ENCODE results near the gene TNPO3.

Gene TNPO3

DNA sequence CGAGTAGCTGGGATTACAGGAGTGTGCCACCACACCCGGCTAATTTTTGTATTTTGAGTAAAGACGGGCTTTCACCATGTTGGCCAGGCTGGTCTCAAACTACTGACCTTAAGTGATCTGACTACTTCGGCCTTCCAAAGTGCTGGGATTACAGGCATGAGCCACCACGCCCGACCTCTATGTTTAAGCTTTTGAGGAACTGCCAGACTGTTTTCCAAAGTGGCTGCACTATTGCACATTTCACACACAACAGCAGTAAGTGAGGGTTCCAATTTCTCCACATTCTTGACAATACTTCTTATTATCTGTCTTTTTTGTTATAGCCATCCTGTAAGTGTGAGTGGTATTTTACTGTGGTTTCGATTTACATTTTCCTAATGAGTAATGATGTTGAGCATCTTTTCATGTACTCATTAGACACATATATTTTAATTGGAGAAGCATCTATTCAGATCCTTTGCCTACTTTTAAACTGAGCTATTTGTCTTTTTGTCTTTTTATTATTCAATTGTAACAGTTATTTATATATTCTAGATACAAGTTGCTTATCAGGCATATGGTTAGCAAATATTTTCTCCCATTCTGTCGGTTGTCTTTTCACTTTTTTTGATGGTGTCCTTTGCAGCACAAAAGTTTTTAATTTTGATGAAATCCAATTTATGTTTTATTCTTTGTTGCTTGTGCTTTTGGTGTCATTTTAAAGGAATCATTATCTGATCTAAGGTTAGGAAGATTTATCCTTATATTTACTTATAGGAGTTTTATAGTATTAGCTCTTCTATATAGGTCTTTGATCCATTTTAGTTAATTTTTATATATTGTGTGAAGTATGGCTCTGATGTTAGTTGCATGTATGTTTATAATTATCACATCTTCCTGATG is 130.0 kb downstream of the TNPO3 start:
- H3K4me3 ChIP-seq (ENCODE audit: control insufficient read depth, low read depth, low read length): no peak overlapping the region
- DNase-seq (ENCODE audit: low read depth): no peak
- TF ChIP-seq, protein P1, sequence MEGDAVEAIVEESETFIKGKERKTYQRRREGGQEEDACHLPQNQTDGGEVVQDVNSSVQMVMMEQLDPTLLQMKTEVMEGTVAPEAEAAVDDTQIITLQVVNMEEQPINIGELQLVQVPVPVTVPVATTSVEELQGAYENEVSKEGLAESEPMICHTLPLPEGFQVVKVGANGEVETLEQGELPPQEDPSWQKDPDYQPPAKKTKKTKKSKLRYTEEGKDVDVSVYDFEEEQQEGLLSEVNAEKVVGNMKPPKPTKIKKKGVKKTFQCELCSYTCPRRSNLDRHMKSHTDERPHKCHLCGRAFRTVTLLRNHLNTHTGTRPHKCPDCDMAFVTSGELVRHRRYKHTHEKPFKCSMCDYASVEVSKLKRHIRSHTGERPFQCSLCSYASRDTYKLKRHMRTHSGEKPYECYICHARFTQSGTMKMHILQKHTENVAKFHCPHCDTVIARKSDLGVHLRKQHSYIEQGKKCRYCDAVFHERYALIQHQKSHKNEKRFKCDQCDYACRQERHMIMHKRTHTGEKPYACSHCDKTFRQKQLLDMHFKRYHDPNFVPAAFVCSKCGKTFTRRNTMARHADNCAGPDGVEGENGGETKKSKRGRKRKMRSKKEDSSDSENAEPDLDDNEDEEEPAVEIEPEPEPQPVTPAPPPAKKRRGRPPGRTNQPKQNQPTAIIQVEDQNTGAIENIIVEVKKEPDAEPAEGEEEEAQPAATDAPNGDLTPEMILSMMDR (IDR thresholded peaks at IDR 0.05; ENCODE audit: control insufficient read depth, insufficient read depth, low read depth, low read length, missing control alignments): no peak

DNA sequence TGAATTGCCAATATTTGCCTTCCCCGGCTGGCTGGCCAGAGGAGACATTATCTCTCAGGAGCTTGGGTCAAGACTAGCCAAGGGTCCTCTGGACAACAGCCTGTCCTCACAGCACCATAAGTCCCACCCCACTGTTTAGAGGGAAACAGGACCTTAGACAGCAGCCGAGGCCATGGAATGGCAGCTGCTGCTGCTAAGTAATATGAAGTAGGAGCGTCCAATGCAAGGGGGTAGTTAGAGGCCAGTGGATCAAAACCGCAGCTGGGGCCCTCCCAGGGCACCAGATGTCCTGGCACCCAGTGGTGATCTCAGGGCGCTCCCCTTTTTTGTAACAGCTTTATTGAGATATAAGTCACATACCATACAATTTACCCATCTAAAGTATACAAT is 131.5 kb downstream of the TNPO3 start:
- no peak for DNase-seq (ENCODE audit: low read depth)
- H3K4me3 ChIP-seq (ENCODE audit: control insufficient read depth, low read depth, low read length): no peak overlapping the region
- TF ChIP-seq, protein P1 (IDR thresholded peaks at IDR 0.05; ENCODE audit: control insufficient read depth, insufficient read depth, low read depth, low read length, missing control alignments): no peak

DNA sequence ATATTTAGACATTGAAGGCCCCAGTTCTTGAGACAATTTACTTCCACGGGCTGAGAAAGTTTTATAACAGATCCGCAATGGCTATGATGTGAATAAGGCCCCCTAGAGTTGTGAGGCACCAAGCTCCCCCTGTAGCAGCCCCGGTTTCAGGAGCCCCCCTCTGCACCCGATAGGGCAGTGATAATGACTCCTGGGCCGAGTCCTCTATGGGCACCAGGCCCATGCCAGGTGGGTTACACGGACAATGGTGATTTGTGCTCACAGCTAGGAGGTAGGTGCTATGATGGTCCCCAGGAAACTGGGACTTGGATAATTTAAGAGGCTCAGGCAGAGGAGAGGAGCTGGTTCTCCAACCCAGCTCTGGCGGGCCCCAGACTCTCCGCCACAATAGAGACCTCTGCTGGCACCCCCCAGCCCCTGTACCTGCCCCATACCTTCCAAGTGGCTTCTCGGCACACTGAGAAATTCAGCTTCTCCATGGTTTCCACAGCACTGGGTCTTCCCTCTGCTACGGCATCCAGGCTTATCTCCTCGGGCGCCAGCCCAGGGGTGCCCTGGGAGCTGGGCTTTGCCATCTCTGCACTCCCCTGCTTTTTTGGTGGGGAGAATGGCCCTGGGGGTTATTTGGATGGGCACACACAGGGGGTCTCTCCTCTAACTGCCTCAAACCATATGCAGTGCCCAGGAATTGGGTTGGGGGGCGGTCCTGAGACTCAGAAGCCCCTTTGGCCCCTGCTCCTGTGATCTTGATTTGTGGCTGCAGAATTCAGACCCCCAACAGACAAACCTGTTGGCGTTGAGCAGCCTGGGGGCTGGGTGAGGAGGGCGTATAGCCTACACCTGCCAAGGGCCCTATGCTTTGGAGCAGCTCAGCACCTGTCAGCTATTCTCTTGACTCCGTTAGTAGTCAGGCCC is 132.2 kb downstream of the TNPO3 start:
- no peak overlapping the region for H3K4me3 ChIP-seq (ENCODE audit: control insufficient read depth, low read depth, low read length)
- TF ChIP-seq, protein P1 (IDR thresholded peaks at IDR 0.05; ENCODE audit: control insufficient read depth, insufficient read depth, low read depth, low read length, missing control alignments): no peak
- DNase-seq (ENCODE audit: low read depth): no peak

DNA sequence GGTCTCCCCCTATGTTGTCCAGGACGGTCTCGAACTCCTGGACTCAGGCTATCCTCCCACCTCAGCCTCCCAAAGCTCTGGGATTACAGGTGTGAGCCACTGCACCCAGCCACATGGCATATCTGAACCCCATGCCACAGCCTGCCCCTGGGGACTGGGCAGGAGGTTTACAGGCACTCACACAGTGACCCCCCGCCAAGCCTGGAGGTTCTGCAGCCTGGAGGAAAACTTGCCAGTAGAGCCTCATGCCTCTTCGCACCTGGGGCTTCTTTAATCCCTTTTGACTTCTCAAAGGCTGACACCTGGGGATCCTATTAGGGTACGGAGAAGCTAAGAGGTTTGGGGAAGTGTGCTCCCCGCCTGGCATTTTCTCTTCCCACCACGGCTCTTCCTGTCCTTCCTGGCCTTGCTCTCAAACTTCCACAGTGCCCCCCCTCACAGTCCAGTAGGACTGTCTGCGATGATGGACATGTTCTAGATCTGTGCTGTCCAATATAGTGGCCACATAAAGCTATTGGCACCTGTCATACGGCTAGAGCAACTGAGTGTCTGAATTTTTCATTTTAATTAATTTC is 133.0 kb downstream of the TNPO3 start:
- TF ChIP-seq, protein P1 (IDR thresholded peaks at IDR 0.05; ENCODE audit: control insufficient read depth, insufficient read depth, low read depth, low read length, missing control alignments): no peak
- DNase-seq (ENCODE audit: low read depth): no peak
- H3K4me3 ChIP-seq (ENCODE audit: control insufficient read depth, low read depth, low read length): no peak overlapping the region

DNA sequence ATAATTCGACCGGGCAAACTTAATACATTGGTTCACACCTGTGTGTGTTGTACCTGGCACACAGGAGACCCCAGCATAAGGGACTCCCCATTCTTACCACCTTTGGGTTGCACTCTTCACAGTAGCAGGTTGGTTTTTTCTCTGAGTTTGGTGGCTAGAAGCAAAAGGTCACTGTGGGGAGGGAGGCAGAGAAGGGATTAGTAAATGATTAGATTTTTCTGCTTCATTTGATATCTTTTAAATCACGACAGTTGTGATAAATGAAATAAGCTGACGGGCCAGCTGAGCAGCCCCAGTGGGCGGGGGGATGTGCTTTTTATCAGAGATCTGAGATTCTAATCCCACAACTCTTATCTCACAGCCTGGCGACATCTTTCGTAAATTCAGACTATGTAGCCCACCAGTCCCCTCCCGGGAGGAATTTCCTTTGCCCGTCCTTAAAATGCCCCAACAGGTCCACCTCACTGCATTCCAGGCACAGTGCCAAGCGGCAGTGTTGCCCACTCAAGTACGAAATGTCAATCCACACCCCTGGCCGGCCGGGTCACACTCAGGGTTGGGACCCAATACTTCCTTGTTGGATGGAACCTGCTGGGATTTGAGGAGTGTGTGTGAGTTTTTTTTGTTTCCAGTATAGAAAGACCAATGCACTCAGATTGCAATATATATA is 133.9 kb downstream of the TNPO3 start:
- DNase-seq (ENCODE audit: low read depth): no peak
- H3K4me3 ChIP-seq (ENCODE audit: control insufficient read depth, low read depth, low read length): no peak overlapping the region
- TF ChIP-seq, protein P1 (IDR thresholded peaks at IDR 0.05; ENCODE audit: control insufficient read depth, insufficient read depth, low read depth, low read length, missing control alignments): no peak

Measured in AG09309 (cell line).